ENCODE data around the gene MAP2K3.

The MAP2K3 gene

DNA sequence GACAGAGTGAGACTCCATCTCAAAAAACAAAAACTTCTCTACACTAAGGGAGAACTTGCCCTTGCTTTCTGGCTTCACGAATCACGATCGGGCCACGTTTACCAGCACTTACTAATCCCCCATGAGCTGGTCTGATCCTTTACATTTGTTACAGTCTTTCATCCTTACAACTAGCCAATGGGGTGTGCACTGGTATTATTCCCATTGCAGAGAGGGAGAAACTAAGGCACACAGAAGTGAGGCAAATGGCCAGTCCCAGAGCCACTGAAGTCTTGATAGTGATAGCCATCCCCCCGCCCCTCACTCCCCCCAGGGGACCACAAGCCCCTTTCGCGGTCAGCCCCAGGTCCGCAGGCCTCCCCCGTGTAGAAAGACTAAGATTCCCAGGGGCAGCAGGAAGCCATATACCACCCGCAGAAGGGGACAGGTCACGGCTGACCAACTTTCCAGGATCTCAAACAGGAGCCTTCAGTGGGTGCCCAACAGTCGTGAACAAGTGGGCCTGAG lies 32.2 kb upstream of the MAP2K3 start:
- DNase-seq (ENCODE audit: low read depth) = no peak
- H3K4me3 ChIP-seq (ENCODE audit: low read depth, low read length) = peak overlapping the region; percentile 58

DNA sequence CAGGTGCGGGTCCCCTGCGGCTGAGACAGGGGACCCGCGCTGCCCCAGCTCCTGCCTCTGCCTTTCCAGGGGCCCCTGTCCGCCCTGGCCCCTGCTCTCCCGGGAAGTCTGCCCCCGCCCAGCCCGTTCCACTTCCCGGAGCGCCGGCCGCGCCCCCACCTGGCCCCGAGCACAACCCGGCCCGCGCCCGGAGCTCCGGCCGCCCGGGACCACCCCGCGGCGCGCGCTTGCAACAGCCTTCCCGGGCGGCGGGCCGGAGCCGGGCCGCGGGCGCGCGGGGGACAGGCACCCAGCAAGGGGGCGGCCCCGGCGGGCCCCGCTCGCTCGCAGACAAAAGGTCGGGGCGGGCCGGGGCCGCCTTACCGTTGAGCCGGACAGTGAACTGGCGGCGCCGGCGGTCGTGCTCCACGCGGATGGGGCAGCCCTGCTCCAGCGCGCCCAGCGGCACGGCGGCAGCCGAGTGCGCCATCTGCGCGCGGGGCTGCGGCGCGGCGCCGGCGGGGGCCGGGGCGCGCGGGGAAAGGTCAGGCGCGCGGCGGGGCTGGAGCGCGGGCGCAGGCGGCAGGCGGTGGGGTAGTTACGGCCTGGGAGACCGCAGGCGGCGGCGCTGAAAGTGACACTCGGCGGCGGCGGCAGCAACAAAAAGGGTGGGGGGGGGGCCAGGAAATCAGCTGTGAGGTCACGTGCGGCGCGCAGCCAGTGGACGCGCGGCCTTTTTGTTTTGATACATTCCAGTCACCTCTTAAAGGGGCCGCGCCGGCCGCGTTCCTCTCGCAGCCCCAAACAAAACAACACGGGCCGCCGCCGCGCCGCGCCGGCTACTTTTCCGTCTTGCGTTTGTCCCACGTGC lies 31.5 kb upstream of the MAP2K3 start, which contains the start of gene NATD1:
NATD1 (minus strand) TSS at position 615 of the 850 bp plus-strand sequence; CDS start at position 469, 146 bp downstream.
- H3K4me3 ChIP-seq (ENCODE audit: low read depth, low read length) = peak within 1 kb of the TSS; percentile 58
- DNase-seq (ENCODE audit: low read depth) = peak; percentile 41

GRCh38 chr17:21253646-21254441 lies 30.7 kb upstream of the MAP2K3 start:
- peak overlapping the region; percentile 58 for H3K4me3 ChIP-seq (ENCODE audit: low read depth, low read length)
- DNase-seq (ENCODE audit: low read depth) = no peak

DNA sequence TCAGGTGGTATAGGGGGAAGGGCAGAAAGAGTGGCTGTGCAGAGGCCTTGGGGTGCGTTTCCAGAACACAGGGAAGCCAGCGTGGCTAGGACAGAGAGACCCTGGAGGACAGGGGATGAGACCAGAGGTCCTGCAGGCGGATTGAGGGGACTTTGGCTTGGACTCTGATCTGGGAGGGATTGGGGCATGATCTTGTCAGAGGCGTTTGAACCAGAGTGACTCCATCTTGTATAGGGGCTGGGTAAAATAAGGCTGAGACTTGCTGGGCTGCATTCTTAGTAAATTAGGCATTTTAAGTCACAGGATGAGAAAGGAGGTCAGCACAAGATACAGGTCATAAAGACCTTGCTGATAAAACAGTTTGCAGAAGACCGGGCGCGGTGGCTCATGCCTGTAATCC lies 25.9 kb upstream of the MAP2K3 start:
- DNase-seq (ENCODE audit: low read depth) = no peak

GRCh38 chr17:21262259-21262993 lies 22.1 kb upstream of the MAP2K3 start:
- no peak for DNase-seq (ENCODE audit: low read depth)

More for the DNA sequence above, 25.9 kb upstream of the MAP2K3 start:
- H3K4me3 ChIP-seq (ENCODE audit: low read depth, low read length) = no peak overlapping the region

DNA sequence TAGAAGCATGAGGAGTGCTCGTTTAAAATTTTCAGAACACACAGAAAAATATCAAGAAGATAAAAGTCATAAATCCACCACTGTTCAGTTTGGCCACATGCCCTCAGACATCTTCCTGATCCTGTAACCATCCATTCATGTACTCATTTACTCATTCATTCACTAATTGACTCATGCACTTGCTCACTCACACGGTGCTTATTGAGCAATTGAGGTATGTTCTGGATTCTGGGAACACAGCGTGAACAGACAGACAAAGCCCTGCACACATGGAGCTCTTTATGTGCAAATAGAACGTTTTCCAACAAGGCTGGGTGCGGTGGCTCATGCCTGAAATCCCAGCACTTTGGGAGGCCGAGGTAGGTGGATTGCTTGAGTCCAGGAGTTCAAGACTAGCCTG lies 21.1 kb upstream of the MAP2K3 start:
- no peak overlapping the region for H3K4me3 ChIP-seq (ENCODE audit: low read depth, low read length)
- DNase-seq (ENCODE audit: low read depth) = no peak

More at GRCh38 chr17:21262259-21262993, 22.1 kb upstream of the MAP2K3 start:
- H3K4me3 ChIP-seq (ENCODE audit: low read depth, low read length) = no peak overlapping the region

DNA sequence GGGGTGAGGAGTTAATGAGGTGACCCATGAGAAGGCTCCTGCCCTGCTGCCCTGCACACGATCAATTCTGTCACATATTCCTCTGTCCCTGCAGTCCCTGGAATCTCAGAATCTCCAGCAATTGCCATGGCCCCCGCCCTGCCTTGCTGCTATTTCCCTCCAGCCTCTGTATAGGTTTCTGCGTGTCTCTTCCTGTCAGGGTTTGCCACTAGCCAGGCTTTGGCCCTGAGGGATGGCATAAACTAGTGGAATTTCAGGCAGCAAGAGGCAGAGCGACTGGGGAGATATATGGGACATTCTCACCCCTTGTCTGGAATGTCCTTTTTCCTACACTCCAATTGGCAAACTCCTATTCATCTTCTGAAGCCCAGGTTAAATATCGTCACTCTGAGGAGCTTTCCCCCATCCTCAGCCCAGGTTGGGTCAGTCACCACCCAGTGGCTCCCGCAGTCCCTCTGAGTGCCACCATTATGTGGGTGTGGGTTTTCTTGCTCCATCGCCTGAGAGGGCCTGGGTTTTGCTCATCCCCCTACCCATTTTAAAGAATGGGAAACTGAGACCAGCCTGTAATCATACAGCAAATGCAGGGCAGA lies 15.8 kb upstream of the MAP2K3 start:
- no peak for DNase-seq (ENCODE audit: low read depth)

DNA sequence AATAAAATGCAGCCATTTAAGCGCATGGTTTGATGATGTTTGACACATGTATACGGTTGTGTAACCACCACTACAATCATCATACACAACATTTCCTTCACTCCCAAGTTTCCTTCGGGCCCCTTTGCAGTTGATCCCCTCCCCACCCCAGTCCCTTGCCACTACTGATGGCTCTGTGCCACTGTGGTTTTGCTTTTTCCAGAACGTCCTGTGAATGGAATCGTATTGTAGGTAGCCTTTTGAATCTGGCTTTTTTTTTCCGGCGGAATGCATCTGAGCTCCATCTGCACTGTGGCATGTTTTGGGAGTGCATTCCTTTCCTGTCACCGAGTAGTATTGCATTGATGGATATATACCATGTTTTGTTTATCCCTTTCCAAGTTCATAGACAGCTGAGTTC lies 15.1 kb upstream of the MAP2K3 start:
- DNase-seq (ENCODE audit: low read depth) = no peak
- no peak overlapping the region for H3K4me3 ChIP-seq (ENCODE audit: low read depth, low read length)

More for the DNA sequence above, 15.8 kb upstream of the MAP2K3 start:
- H3K4me3 ChIP-seq (ENCODE audit: low read depth, low read length) = no peak overlapping the region

- DNase-seq (ENCODE audit: low read depth) = no peak
These were observed 12.9 kb upstream of the MAP2K3 start for GRCh38 chr17:21271454-21272183.

GRCh38 chr17:21272250-21272649 lies 12.3 kb upstream of the MAP2K3 start:
- no peak for DNase-seq (ENCODE audit: low read depth)
- H3K4me3 ChIP-seq (ENCODE audit: low read depth, low read length) = no peak overlapping the region

More at GRCh38 chr17:21271454-21272183, 12.9 kb upstream of the MAP2K3 start:
- H3K4me3 ChIP-seq (ENCODE audit: low read depth, low read length) = no peak overlapping the region

DNA sequence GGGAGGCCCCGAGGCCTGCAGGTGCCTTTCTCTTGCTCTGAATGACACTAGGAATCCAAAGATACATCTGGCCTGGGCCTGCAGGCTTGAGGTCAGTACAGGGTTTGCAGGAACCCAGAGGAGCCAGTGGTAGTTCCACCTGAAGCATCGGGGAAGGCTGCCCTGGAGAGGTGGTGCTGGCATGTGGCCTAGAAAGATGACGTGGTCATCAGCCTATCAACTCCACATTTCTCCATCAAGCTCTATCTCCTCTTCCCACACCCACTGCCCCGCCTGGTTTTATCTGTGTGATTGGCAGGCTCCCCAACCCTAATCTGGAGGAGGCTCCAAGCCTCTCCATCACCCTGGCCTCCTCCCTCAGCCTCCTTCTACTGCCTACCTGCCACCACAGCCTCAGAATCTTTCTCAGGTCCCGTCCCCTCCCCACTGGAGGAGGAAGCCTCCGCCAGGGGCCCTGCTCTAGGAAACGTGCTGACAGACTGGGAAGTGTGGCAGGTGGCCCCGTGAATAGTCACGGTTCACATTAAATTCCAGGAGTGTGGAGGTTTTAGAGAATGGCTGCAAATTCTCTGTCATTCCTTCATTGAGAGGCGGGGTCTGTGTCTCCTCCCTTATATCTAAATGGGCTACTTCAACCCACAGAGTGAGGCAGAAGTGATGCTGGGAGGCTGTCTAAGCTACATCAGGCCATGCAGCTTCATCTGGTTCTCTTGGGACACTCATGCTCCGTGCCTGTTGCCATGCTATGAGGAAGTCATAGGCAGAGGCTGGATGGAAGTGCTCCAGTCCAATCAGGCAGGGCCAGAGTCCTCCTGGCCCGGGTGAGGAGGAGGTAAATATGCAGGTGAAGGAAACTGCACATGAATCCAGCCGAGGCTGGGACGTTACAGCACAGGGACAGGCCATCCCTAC lies 11.4 kb upstream of the MAP2K3 start:
- no peak for DNase-seq (ENCODE audit: low read depth)

GRCh38 chr17:21275047-21275578 lies 9.4 kb upstream of the MAP2K3 start:
- no peak for DNase-seq (ENCODE audit: low read depth)
- peak overlapping the region; percentile 59 for H3K4me3 ChIP-seq (ENCODE audit: low read depth, low read length)

More for the DNA sequence above, 11.4 kb upstream of the MAP2K3 start:
- H3K4me3 ChIP-seq (ENCODE audit: low read depth, low read length) = no peak overlapping the region

GRCh38 chr17:21275579-21276263 lies 8.8 kb upstream of the MAP2K3 start:
- peak overlapping the region; percentile 59 for H3K4me3 ChIP-seq (ENCODE audit: low read depth, low read length)
- DNase-seq (ENCODE audit: low read depth) = no peak

GRCh38 chr17:21276264-21276588 lies 8.3 kb upstream of the MAP2K3 start:
- H3K4me3 ChIP-seq (ENCODE audit: low read depth, low read length) = peak overlapping the region; percentile 59
- DNase-seq (ENCODE audit: low read depth) = no peak

GRCh38 chr17:21277332-21277731 lies 7.2 kb upstream of the MAP2K3 start:
- no peak overlapping the region for H3K4me3 ChIP-seq (ENCODE audit: low read depth, low read length)
- no peak for DNase-seq (ENCODE audit: low read depth)

DNA sequence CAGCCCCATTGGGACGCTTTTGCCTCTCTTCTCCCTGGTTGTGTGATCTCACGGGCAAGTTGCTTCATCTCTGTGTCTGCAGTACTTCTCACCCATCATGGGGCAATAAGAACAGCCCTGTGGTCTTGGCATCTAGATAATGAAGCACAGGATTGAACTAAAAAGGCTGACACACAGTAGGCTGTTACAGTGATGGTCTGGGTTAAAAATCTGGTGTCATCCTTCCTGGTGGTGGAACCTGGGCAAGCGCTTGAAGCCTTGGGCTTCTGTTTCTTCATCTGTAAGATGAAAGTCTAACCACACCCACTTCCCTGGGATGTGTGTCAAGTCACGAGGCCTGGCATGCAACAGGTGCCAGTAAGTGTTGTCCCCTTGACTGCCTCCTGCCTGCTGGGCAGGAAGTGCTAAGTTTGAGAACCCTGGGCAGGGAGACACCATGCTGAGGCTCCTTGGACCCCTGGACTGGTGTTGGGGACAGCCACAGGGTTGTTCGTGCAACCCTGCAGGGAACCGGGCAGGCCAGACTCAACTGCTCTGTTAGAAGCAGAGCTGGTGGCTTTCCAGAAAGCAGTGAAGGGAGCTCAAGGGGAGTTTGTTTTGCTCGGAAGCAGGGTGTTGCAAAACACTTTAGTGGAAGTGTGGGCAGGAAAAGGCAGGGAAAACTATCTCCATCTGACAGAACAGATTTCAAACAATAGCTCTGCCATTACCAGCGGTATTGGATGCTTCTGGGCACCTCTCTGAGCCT lies 5.9 kb upstream of the MAP2K3 start:
- no peak overlapping the region for H3K4me3 ChIP-seq (ENCODE audit: low read depth, low read length)
- DNase-seq (ENCODE audit: low read depth) = no peak

Data from skeletal muscle cell (primary cell).